Fibroblast of lung (primary cell): ENCODE measurements around the gene TMEM11. TPM values are rescaled to one million over a fixed set of nuclear protein-coding genes. Genes with fewer than 3 reads are reported as not detected.

ENCODE experiments used
- DNase-seq, 2 donors: peaks; one replicate each; pipeline versions ENCODE4 v3.0.0 to v3.0.0-alpha.2; 2010; ENCODE audit warnings: low read depth in 2 of 2
- H2AFZ ChIP-seq: 2 replicates; pipeline ENCODE4 v1.5.1; 2012; ENCODE audit warnings: low read length, control low read depth, inconsistent platforms
- H3K27ac ChIP-seq: 2 replicates; pipeline ENCODE4 v1.5.1; 2011; ENCODE audit warnings: low read length, control low read depth; ENCODE audit not compliant: insufficient read depth
- H3K27me3 ChIP-seq: 2 replicates; pipeline ENCODE4 v1.5.1; 2011; ENCODE audit warnings: mild to moderate bottlenecking, low read length; ENCODE audit not compliant: control insufficient read depth, insufficient read depth
- H3K36me3 ChIP-seq: 2 replicates; pipeline ENCODE4 v1.5.1; 2011; ENCODE audit warnings: low read length; ENCODE audit not compliant: control insufficient read depth, insufficient read depth
- H3K4me1 ChIP-seq: 2 replicates; pipeline ENCODE4 v1.5.1; 2011; ENCODE audit warnings: low read length; ENCODE audit not compliant: control insufficient read depth, insufficient read depth; ENCODE audit errors: extremely low read depth
- H3K4me2 ChIP-seq: 2 replicates; pipeline ENCODE4 v1.5.1; 2011; ENCODE audit warnings: low read length, control low read depth; ENCODE audit not compliant: insufficient read depth; ENCODE audit errors: extremely low read depth
- H3K4me3 ChIP-seq, 4 experiments: fragments of 200-600 bp in 1 of 4; sonication (generic) in 1 of 4; replicated peaks in 1 of 4; 2 replicates each; pipeline ENCODE4 v1.5.1; 2011 to 2016; ENCODE audit warnings: low read length in 4 of 4, low read depth in 3 of 4, mild to moderate bottlenecking in 3 of 4, control low read depth in 2 of 4, inconsistent platforms in 1 of 4, mixed read lengths in 1 of 4; ENCODE audit not compliant: insufficient read depth in 1 of 4; ENCODE audit errors: control extremely low read depth in 1 of 4
- H3K79me2 ChIP-seq: 2 replicates; pipeline ENCODE4 v1.5.1; 2012; ENCODE audit warnings: mild to moderate bottlenecking, low read length, inconsistent platforms; ENCODE audit not compliant: control insufficient read depth, insufficient read depth
- H3K9ac ChIP-seq: 2 replicates; pipeline ENCODE4 v1.5.1; 2011; ENCODE audit warnings: mild to moderate bottlenecking, low read length, control low read depth; ENCODE audit not compliant: insufficient read depth
- H3K9me3 ChIP-seq: 2 replicates; pipeline ENCODE4 v1.5.1; 2012; ENCODE audit warnings: low read depth, low read length; ENCODE audit not compliant: control insufficient read depth, insufficient read depth
- H4K20me1 ChIP-seq: 2 replicates; pipeline ENCODE4 v1.5.1; 2011; ENCODE audit warnings: low read length; ENCODE audit not compliant: control insufficient read depth, insufficient read depth; ENCODE audit errors: extremely low read depth
- EZH2 ChIP-seq: IDR thresholded peaks from 2 replicates; pipeline ENCODE4 v1.5.1; 2012; ENCODE audit warnings: low read length, control low read depth, mild to moderate bottlenecking; ENCODE audit errors: missing control alignments
- polyA plus RNA-seq, 2 donors: library from polyadenylated mRNA; depleted of rRNA in 1 of 2; stranded (reverse) in 1 of 2; unstranded in 1 of 2; fragments of >200 nt; gene quantifications; 2 replicates each; pipeline ENCODE4 v1.2.1, GENCODE V29; 2011 to 2012; ENCODE audit warnings: missing spikeins in 1 of 2
- total RNA-seq: library from RNA; depleted of rRNA; stranded (reverse); fragments of >200 nt; gene quantifications from 2 replicates; pipeline ENCODE4 v1.2.1, GENCODE V29; 2014
- TF ChIP-seq, protein P1 (sequence below), 2 donors: IDR thresholded peaks in 1 of 2; conservative IDR thresholded peaks in 1 of 2; 1 replicate in 1 of 2; 2 replicates in 1 of 2; pipeline ENCODE4 v1.5.1; 2011 to 2012; ENCODE audit warnings: low read length in 2 of 2, control low read depth in 1 of 2, inconsistent platforms in 1 of 2, low read depth in 1 of 2, mild to moderate bottlenecking in 1 of 2

Gene TMEM11
- total and polyA plus RNA-seq, 2 donors (not counting 1 experiment from before 2014, with no cell fraction given) = 21.5 to 41.1 TPM

DNA sequence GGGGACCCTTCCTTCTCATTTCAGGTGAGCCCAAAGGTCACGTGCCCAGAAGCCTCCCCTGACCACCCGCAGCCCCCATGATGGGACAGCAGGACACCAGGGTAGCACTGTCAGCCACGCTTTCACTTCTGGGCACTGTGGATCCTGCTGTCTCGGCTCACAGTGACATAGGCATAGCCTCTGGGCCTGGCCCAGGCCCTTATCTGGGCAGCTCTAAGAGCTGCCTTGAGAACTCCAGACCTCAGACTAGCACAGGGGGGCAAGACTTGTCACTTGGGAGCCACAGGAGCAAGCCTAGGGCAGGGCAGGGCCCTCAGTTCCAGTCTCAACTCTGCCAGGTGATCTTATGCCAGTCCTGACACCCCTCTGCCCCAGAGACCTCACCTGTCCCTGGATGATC lies 34.5 kb upstream of the TMEM11 start:
- no peak for TF ChIP-seq EZH2
- TF ChIP-seq, protein P1, sequence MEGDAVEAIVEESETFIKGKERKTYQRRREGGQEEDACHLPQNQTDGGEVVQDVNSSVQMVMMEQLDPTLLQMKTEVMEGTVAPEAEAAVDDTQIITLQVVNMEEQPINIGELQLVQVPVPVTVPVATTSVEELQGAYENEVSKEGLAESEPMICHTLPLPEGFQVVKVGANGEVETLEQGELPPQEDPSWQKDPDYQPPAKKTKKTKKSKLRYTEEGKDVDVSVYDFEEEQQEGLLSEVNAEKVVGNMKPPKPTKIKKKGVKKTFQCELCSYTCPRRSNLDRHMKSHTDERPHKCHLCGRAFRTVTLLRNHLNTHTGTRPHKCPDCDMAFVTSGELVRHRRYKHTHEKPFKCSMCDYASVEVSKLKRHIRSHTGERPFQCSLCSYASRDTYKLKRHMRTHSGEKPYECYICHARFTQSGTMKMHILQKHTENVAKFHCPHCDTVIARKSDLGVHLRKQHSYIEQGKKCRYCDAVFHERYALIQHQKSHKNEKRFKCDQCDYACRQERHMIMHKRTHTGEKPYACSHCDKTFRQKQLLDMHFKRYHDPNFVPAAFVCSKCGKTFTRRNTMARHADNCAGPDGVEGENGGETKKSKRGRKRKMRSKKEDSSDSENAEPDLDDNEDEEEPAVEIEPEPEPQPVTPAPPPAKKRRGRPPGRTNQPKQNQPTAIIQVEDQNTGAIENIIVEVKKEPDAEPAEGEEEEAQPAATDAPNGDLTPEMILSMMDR (conservative IDR thresholded peaks at IDR 0.05 in 1 of 2, IDR thresholded peaks at IDR 0.05 in 1 of 2; ENCODE audit: low read depth in 1 of 2, low read length in 2 of 2) = no peak
- Histone ChIP-seq H3K9ac (no peak overlapping the region), H3K4me1 (no peaks in the 10 kb centered on the region), H3K36me3 (no peaks in the 10 kb centered on the region), H3K9me3 (no peaks in the 10 kb centered on the region), H3K27me3 (no peaks in the 10 kb centered on the region), H3K27ac (no peak overlapping the region), H3K4me2 (no peak overlapping the region), H3K4me3 (no peak overlapping the region), H2AFZ (no peak overlapping the region), H3K79me2 (no peaks in the 10 kb centered on the region), H4K20me1 (no peaks in the 10 kb centered on the region)
- no peak for DNase-seq

DNA sequence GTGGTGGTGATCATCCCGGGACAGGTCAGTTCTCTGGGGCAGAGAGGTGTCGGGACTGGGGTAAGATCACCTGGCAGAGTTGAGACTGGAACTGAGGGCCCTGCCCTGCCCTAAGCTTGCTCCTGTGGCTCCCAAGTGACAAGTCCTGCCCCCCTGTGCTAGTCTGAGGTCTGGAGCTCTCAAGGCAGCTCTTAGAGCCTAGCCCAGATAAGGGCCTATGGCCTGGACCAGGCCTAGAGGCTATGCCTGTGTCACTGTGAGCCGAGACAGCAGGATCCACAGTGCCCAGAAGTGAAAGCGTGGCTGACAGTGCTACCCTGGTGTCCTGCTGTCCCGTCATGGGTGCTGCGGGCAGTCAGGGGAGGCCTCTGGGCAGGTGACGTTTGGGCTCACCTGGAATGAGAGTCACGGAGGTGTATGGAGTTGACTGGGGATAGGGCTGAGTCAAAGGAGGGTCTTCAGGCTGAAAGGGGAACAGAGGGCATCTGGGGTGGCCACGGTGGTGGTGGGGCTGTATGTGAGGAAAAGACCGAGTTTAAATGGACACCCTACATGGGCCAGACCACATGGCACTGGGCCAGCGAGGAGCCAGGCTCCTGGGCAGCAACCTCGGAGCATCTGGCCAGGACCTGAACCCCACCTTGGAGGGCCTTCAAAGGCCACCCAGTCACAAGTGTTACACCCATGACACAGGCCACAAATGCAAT lies 33.7 kb upstream of the TMEM11 start:
- Histone ChIP-seq H3K79me2 (no peaks in the 10 kb centered on the region), H3K9ac (no peak overlapping the region), H3K36me3 (no peaks in the 10 kb centered on the region), H3K9me3 (no peaks in the 10 kb centered on the region), H3K4me1 (no peaks in the 10 kb centered on the region), H2AFZ (no peak overlapping the region), H3K4me2 (no peak overlapping the region), H4K20me1 (no peaks in the 10 kb centered on the region), H3K4me3 (no peak overlapping the region), H3K27ac (no peak overlapping the region), H3K27me3 (no peaks in the 10 kb centered on the region)
- TF ChIP-seq, protein P1 (conservative IDR thresholded peaks at IDR 0.05 in 1 of 2, IDR thresholded peaks at IDR 0.05 in 1 of 2; ENCODE audit: low read depth in 1 of 2, low read length in 2 of 2) = no peak
- no peak for TF ChIP-seq EZH2
- DNase-seq = no peak

DNA sequence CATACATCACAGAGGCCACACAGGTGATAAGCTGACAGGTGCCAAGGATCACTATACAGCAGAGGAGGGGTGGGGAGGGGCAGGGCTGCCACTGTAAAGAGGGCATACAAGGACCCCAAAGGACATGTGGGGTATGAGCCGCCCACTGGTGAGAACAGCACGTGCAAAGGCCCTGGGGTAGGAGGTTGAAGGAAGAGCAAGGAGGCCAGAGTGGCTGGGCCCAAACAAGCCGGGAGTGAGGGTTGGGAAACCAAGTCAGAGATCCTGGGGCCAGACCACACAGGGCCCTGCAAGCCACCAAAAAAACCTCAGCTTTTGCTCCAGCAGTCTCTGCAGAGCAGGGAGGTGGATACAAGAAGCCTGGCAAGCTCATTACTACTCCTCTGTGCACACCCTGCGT lies 32.7 kb upstream of the TMEM11 start:
- no peak for DNase-seq
- no peaks in the 10 kb centered on the region for H3K36me3 ChIP-seq
- no peaks in the 10 kb centered on the region for H3K27me3 ChIP-seq
- no peaks in the 10 kb centered on the region for H3K4me1 ChIP-seq
- H2AFZ ChIP-seq = no peak overlapping the region
- H3K9me3 ChIP-seq = no peaks in the 10 kb centered on the region
- no peak overlapping the region for H3K4me2 ChIP-seq
- H3K79me2 ChIP-seq = no peaks in the 10 kb centered on the region
- no peak overlapping the region for H3K9ac ChIP-seq
- H3K4me3 ChIP-seq = no peak overlapping the region
- H4K20me1 ChIP-seq = no peaks in the 10 kb centered on the region
- TF ChIP-seq EZH2 = no peak
- TF ChIP-seq, protein P1 (conservative IDR thresholded peaks at IDR 0.05 in 1 of 2, IDR thresholded peaks at IDR 0.05 in 1 of 2; ENCODE audit: low read depth in 1 of 2, low read length in 2 of 2) = no peak
- no peak overlapping the region for H3K27ac ChIP-seq
